SK-N-SH (cell line): ENCODE data around the gene LPIN1. TPM values are rescaled to one million over a fixed set of nuclear protein-coding genes. Genes with fewer than 3 reads are reported as not detected.

Source experiments
- CTCF ChIA-PET: fragments of 300-600, 350-600 bp; formaldehyde crosslinking; extraction: SDS; loops from one replicate; lab custom pipeline; 2021; lab: Yijun Ruan, JAX
- POLR2A ChIA-PET: fragments of 350-600 bp; sonication (Branson Sonifier 250); formaldehyde crosslinking; extraction: SDS; loops from one replicate; lab custom pipeline; 2020; ENCODE audit warnings: antibody characterized with exemption, inconsistent platforms; lab: Yijun Ruan, JAX
- DNase-seq: peaks from one replicate; pipeline ENCODE4 v3.0.0; 2012
- H2AFZ ChIP-seq: fragments of 200-600 bp; sonication (generic); 2 replicates; pipeline ENCODE4 v1.8.1; 2016; ENCODE audit warnings: antibody characterized with exemption, mild to moderate bottlenecking, low read depth
- H3F3A ChIP-seq: fragments of 200-600 bp; sonication (generic); replicated peaks from 2 replicates; pipeline ENCODE3; 2016; ENCODE audit warnings: antibody characterized with exemption, mild to moderate bottlenecking; ENCODE audit not compliant: insufficient read depth
- H3K27ac ChIP-seq, 2 experiments: fragments of 200-500 bp in 1 of 2; fragments of 200-600 bp in 1 of 2; sonication (Bioruptor generic) in 1 of 2; sonication (generic), shearing (Covaris generic) in 1 of 2; 2 replicates each; pipeline versions ENCODE4 v1.5.1 to v1.6.1; 2014 to 2016; ENCODE audit warnings: low read depth in 2 of 2, inconsistent platforms in 1 of 2, low read length in 1 of 2, mild to moderate bottlenecking in 1 of 2, mixed read lengths in 1 of 2
- H3K27me3 ChIP-seq: fragments of 200-600 bp; sonication (generic), shearing (Covaris generic); 2 replicates; pipeline ENCODE4 v1.6.1; 2016; ENCODE audit warnings: mixed run types; ENCODE audit not compliant: insufficient read depth
- H3K36me3 ChIP-seq, 2 experiments: fragments of 200-500 bp in 1 of 2; fragments of 200-600 bp in 1 of 2; sonication (Bioruptor generic) in 1 of 2; sonication (generic) in 1 of 2; replicated peaks in 1 of 2; 2 replicates each; pipeline versions ENCODE3 to v1.5.1; 2014 to 2016; ENCODE audit warnings: low read length in 1 of 2, mild to moderate bottlenecking in 1 of 2; ENCODE audit not compliant: insufficient read depth in 2 of 2, control insufficient read depth in 1 of 2
- H3K4me1 ChIP-seq, 2 experiments: fragments of 200-500 bp in 1 of 2; fragments of 200-600 bp in 1 of 2; sonication (Bioruptor generic) in 1 of 2; sonication (generic), shearing (Covaris generic) in 1 of 2; 2 replicates each; pipeline versions ENCODE4 v1.5.1 to v1.6.1; 2014 to 2016; ENCODE audit warnings: low read depth in 1 of 2, low read length in 1 of 2, mixed run types in 1 of 2; ENCODE audit not compliant: insufficient read depth in 2 of 2, control insufficient read depth in 1 of 2
- H3K4me2 ChIP-seq: fragments of 200-600 bp; sonication (generic), shearing (Covaris generic); 2 replicates; pipeline ENCODE4 v1.6.1; 2017; ENCODE audit warnings: mixed run types
- H3K4me3 ChIP-seq, 2 experiments: fragments of 200-500 bp in 1 of 2; fragments of 200-600 bp in 1 of 2; sonication (Bioruptor generic) in 1 of 2; sonication (generic), shearing (Covaris generic) in 1 of 2; 2 replicates each; pipeline versions ENCODE4 v1.5.1 to v1.8.1; 2014 to 2016; ENCODE audit warnings: low read depth in 2 of 2, inconsistent platforms in 1 of 2, low read length in 1 of 2, mild to moderate bottlenecking in 1 of 2, mixed read lengths in 1 of 2, moderate library complexity in 1 of 2
- H3K79me2 ChIP-seq: fragments of 200-600 bp; sonication (generic); 2 replicates; pipeline ENCODE4 v1.8.1; 2017; ENCODE audit warnings: mild to moderate bottlenecking; ENCODE audit not compliant: insufficient read depth
- H3K9ac ChIP-seq: fragments of 200-600 bp; sonication (generic); 2 replicates; pipeline ENCODE4 v1.6.1; 2017; ENCODE audit warnings: mixed run types
- H3K9me2 ChIP-seq: fragments of 200-600 bp; sonication (generic); 2 replicates; pipeline ENCODE4 v1.6.1; 2017; ENCODE audit warnings: mixed run types
- H3K9me3 ChIP-seq: fragments of 200-600 bp; sonication (generic); 2 replicates; pipeline ENCODE4 v1.6.1; 2017; ENCODE audit warnings: mixed run types, mild to moderate bottlenecking, moderate library complexity
- H4K20me1 ChIP-seq: fragments of 200-600 bp; sonication (generic); 2 replicates; pipeline ENCODE4 v1.6.1; 2017; ENCODE audit warnings: mild to moderate bottlenecking, mixed run types; ENCODE audit not compliant: insufficient read depth
- ELF1 ChIP-seq: IDR thresholded peaks from 2 replicates; pipeline ENCODE4 v1.4.0; 2012
- EP300 ChIP-seq, 2 experiments: IDR thresholded peaks; 2 replicates each; pipeline versions ENCODE4 v1.4.0 to v1.6.1; 2012; ENCODE audit warnings: borderline replicate concordance in 1 of 2, low read depth in 1 of 2, low read length in 1 of 2
- EZH2phosphoT487 ChIP-seq: fragments of 200-600 bp; sonication (generic); IDR thresholded peaks from 2 replicates; pipeline ENCODE4 v1.6.1; 2017; ENCODE audit warnings: low read depth, mixed run types, mild to moderate bottlenecking, antibody characterized with exemption, moderate library complexity, borderline replicate concordance
- FOSL2 ChIP-seq: IDR thresholded peaks from 2 replicates; pipeline ENCODE4 v1.4.0; 2012; ENCODE audit warnings: low read depth, mild to moderate bottlenecking, moderate library complexity, borderline replicate concordance
- GATA2 ChIP-seq: sonication (generic); formaldehyde crosslinking; IDR thresholded peaks from 2 replicates; pipeline ENCODE4 v1.5.0; 2020; ENCODE audit warnings: mild to moderate bottlenecking, missing genetic modification reagents
- JUND ChIP-seq: IDR thresholded peaks from 2 replicates; pipeline ENCODE4 v1.4.0; 2012
- MEF2A ChIP-seq: IDR thresholded peaks from 2 replicates; pipeline ENCODE4 v1.4.0; 2012; ENCODE audit warnings: low read depth, borderline replicate concordance
- NFIC ChIP-seq: IDR thresholded peaks from 2 replicates; pipeline ENCODE4 v1.4.0; 2012; ENCODE audit warnings: borderline replicate concordance
- NRF1 ChIP-seq: IDR thresholded peaks from 2 replicates; pipeline ENCODE4 v1.6.1; 2012; ENCODE audit warnings: low read depth, mild to moderate bottlenecking, low read length
- RAD21 ChIP-seq: IDR thresholded peaks from 2 replicates; pipeline ENCODE4 v1.6.1; 2012; ENCODE audit warnings: mild to moderate bottlenecking, low read length
- RCOR1 ChIP-seq: fragments of 150-350 bp; IDR thresholded peaks from 2 replicates; pipeline ENCODE4 v1.6.1; 2017; ENCODE audit warnings: antibody characterized with exemption, low read length
- SIN3A ChIP-seq: IDR thresholded peaks from 2 replicates; pipeline ENCODE4 v1.6.1; 2012; ENCODE audit warnings: low read depth, mild to moderate bottlenecking, low read length, moderate library complexity, borderline replicate concordance
- SMC3 ChIP-seq: IDR thresholded peaks from 2 replicates; pipeline ENCODE4 v1.6.1; 2012; ENCODE audit warnings: low read depth, low read length, improper control_type of control experiment
- TAF1 ChIP-seq: IDR thresholded peaks from 2 replicates; pipeline ENCODE4 v1.6.1; 2012; ENCODE audit warnings: low read depth, mild to moderate bottlenecking, low read length, moderate library complexity, borderline replicate concordance
- YY1 ChIP-seq: IDR thresholded peaks from 2 replicates; pipeline ENCODE4 v1.4.0; 2012; ENCODE audit warnings: low read depth, mild to moderate bottlenecking
- WGBS: methylation state at CpG from one replicate; pipeline ENCODE4 v1.1.6; 2017; ENCODE audit warnings: low lambda C conversion rate; 5-methylcytosine and 5-hydroxymethylcytosine counted together
- polyA plus RNA-seq, 3 experiments: library from polyadenylated mRNA; depleted of rRNA; stranded (reverse); fragments of >200 nt; gene quantifications; 2 replicates each; pipeline ENCODE4 v1.2.3, GENCODE V29; 2012
- TF ChIP-seq, protein P1 (sequence below): IDR thresholded peaks from 2 replicates; pipeline ENCODE4 v1.4.0; 2012; ENCODE audit warnings: low read depth, borderline replicate concordance
- TF ChIP-seq, protein P2 (sequence below): IDR thresholded peaks from 2 replicates; pipeline ENCODE4; 2012
- TF ChIP-seq, protein P3 (sequence below): IDR thresholded peaks from 2 replicates; pipeline ENCODE4 v1.4.0; 2012; ENCODE audit warnings: low read depth, borderline replicate concordance
- TF ChIP-seq, protein P4 (sequence below): IDR thresholded peaks from 2 replicates; pipeline ENCODE4 v1.6.1; 2012; ENCODE audit warnings: mild to moderate bottlenecking, low read depth, low read length, moderate library complexity
- TF ChIP-seq, protein P5 (sequence below): fragments of 200-600 bp; sonication (generic); IDR thresholded peaks from 2 replicates; pipeline ENCODE4 v1.6.1; 2017; ENCODE audit warnings: antibody characterized with exemption, mild to moderate bottlenecking, moderate library complexity
- TF ChIP-seq, protein P6 (sequence below): fragments of 150-350 bp; IDR thresholded peaks from 2 replicates; pipeline ENCODE4 v1.6.1; 2017; ENCODE audit warnings: antibody characterized with exemption, low read length, low read depth, borderline replicate concordance

The LPIN1 gene
- polyA plus RNA-seq, 1 of the 3 experiments (the other 2 are of a cell fraction): 22.1 TPM

DNA sequence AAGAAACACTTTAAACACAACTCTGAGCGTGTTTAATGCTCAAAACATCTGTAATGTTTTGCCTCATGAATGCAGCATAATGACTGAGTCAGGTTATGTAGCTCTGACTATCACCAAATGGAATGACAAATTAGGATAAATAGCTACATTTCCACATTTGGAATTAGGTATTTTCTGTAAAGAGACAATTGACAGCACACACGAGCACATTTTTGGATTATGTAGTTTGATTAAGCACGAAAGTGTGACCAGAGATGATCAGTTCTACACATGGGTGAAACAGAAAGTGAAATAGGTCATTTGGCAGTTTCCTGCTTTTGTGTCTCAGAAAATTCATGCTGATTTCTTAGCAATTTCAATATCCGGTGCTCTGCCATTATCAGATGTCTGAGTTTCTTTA lies 29.0 kb downstream of the LPIN1 start:
- Histone ChIP-seq H3K9me3 (no peaks in the 10 kb centered on the region), H3K4me2 (peak overlapping the region; percentile 27; the same call in 1 of the 2 replicates)
- CTCF ChIA-PET: interaction anchor here (1.1 to 3.0 kb wide), 8 partner anchors 9 to 90 kb away, joined by 3 to 34 read pairs (median 6); no protein-coding TSS in a partner anchor

More for the DNA sequence above, 29.0 kb downstream of the LPIN1 start:
- Histone ChIP-seq H3K27me3 (no peaks in the 10 kb centered on the region), H3K9me2 (no peaks in the 10 kb centered on the region), H2AFZ (no peak overlapping the region), H3F3A (peaks cover 8% of the 10 kb centered on the region), H3K4me1 (peaks cover 6 to 22% of the 10 kb centered on the region in 2 experiments; a peak in 2 of 4 replicates), H4K20me1 (no peaks in the 10 kb centered on the region), H3K9ac (no peak overlapping the region), H3K4me3 (no peak overlapping the region), H3K27ac (no peak overlapping the region), H3K79me2 (0 out of 2 replicates have a peak, but pooled peaks cover 3% of the 10 kb centered on the region), H3K36me3 (peaks cover 35 to 76% of the 10 kb centered on the region in 2 experiments)
- TF ChIP-seq, protein P1, sequence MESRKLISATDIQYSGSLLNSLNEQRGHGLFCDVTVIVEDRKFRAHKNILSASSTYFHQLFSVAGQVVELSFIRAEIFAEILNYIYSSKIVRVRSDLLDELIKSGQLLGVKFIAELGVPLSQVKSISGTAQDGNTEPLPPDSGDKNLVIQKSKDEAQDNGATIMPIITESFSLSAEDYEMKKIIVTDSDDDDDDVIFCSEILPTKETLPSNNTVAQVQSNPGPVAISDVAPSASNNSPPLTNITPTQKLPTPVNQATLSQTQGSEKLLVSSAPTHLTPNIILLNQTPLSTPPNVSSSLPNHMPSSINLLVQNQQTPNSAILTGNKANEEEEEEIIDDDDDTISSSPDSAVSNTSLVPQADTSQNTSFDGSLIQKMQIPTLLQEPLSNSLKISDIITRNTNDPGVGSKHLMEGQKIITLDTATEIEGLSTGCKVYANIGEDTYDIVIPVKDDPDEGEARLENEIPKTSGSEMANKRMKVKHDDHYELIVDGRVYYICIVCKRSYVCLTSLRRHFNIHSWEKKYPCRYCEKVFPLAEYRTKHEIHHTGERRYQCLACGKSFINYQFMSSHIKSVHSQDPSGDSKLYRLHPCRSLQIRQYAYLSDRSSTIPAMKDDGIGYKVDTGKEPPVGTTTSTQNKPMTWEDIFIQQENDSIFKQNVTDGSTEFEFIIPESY: no peak
- peak; percentile 23; the same call in 1 of the 2 replicates for TF ChIP-seq FOSL2
- TF ChIP-seq MEF2A: no peak
- no peak for TF ChIP-seq SIN3A
- TF ChIP-seq RAD21: no peak
- TF ChIP-seq GATA2 (CRISPR knock-in tag): no peak
- TF ChIP-seq, protein P2, sequence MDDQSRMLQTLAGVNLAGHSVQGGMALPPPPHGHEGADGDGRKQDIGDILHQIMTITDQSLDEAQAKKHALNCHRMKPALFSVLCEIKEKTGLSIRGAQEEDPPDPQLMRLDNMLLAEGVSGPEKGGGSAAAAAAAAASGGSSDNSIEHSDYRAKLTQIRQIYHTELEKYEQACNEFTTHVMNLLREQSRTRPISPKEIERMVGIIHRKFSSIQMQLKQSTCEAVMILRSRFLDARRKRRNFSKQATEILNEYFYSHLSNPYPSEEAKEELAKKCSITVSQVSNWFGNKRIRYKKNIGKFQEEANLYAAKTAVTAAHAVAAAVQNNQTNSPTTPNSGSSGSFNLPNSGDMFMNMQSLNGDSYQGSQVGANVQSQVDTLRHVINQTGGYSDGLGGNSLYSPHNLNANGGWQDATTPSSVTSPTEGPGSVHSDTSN: 0 out of 2 replicates have a peak, but pooled peaks have one; percentile 9
- TF ChIP-seq TAF1: no peak
- TF ChIP-seq, protein P3, sequence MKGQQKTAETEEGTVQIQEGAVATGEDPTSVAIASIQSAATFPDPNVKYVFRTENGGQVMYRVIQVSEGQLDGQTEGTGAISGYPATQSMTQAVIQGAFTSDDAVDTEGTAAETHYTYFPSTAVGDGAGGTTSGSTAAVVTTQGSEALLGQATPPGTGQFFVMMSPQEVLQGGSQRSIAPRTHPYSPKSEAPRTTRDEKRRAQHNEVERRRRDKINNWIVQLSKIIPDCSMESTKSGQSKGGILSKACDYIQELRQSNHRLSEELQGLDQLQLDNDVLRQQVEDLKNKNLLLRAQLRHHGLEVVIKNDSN: no peak
- TF ChIP-seq EZH2phosphoT487: no peak
- no peak for TF ChIP-seq ELF1
- no peak for TF ChIP-seq YY1
- no peak for TF ChIP-seq RCOR1
- TF ChIP-seq SMC3: no peak
- TF ChIP-seq, protein P4, sequence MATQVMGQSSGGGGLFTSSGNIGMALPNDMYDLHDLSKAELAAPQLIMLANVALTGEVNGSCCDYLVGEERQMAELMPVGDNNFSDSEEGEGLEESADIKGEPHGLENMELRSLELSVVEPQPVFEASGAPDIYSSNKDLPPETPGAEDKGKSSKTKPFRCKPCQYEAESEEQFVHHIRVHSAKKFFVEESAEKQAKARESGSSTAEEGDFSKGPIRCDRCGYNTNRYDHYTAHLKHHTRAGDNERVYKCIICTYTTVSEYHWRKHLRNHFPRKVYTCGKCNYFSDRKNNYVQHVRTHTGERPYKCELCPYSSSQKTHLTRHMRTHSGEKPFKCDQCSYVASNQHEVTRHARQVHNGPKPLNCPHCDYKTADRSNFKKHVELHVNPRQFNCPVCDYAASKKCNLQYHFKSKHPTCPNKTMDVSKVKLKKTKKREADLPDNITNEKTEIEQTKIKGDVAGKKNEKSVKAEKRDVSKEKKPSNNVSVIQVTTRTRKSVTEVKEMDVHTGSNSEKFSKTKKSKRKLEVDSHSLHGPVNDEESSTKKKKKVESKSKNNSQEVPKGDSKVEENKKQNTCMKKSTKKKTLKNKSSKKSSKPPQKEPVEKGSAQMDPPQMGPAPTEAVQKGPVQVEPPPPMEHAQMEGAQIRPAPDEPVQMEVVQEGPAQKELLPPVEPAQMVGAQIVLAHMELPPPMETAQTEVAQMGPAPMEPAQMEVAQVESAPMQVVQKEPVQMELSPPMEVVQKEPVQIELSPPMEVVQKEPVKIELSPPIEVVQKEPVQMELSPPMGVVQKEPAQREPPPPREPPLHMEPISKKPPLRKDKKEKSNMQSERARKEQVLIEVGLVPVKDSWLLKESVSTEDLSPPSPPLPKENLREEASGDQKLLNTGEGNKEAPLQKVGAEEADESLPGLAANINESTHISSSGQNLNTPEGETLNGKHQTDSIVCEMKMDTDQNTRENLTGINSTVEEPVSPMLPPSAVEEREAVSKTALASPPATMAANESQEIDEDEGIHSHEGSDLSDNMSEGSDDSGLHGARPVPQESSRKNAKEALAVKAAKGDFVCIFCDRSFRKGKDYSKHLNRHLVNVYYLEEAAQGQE: no peak
- TF ChIP-seq, protein P5, sequence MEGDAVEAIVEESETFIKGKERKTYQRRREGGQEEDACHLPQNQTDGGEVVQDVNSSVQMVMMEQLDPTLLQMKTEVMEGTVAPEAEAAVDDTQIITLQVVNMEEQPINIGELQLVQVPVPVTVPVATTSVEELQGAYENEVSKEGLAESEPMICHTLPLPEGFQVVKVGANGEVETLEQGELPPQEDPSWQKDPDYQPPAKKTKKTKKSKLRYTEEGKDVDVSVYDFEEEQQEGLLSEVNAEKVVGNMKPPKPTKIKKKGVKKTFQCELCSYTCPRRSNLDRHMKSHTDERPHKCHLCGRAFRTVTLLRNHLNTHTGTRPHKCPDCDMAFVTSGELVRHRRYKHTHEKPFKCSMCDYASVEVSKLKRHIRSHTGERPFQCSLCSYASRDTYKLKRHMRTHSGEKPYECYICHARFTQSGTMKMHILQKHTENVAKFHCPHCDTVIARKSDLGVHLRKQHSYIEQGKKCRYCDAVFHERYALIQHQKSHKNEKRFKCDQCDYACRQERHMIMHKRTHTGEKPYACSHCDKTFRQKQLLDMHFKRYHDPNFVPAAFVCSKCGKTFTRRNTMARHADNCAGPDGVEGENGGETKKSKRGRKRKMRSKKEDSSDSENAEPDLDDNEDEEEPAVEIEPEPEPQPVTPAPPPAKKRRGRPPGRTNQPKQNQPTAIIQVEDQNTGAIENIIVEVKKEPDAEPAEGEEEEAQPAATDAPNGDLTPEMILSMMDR: no peak
- TF ChIP-seq, protein P6, sequence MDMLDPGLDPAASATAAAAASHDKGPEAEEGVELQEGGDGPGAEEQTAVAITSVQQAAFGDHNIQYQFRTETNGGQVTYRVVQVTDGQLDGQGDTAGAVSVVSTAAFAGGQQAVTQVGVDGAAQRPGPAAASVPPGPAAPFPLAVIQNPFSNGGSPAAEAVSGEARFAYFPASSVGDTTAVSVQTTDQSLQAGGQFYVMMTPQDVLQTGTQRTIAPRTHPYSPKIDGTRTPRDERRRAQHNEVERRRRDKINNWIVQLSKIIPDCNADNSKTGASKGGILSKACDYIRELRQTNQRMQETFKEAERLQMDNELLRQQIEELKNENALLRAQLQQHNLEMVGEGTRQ: no peak
- TF ChIP-seq EP300 (IDR thresholded peaks at IDR 0.05; ENCODE audit: borderline replicate concordance in 1 of 2, low read depth in 1 of 2, low read length in 1 of 2): no peak
- peak; percentile 16; the same call in 1 of the 2 replicates for TF ChIP-seq JUND
- no peak for TF ChIP-seq NFIC
- TF ChIP-seq NRF1: no peak
- WGBS: 57% methylated on average over 4 of the region's 4 CpGs
- DNase-seq: no peak
- POLR2A ChIA-PET: interaction anchor here (2.0 to 2.2 kb wide), 2 partner anchors 11 to 28 kb away, joined by 7 to 8 read pairs; partner anchors contain the start of gene LPIN1
